A375 (cell line): ENCODE data around the gene DOP1A. TPM values are rescaled to one million over a fixed set of nuclear protein-coding genes. Genes with fewer than 3 reads are reported as not detected.

Source experiments
- total RNA-seq: library from RNA; depleted of rRNA; stranded (reverse); fragments of >200 nt; shearing (Covaris generic); gene quantifications from 2 replicates; pipeline ENCODE4 v1.2.3, GENCODE V29; 2014; rRNA removed

The DOP1A gene
- total RNA-seq: 4.7 and 6.2 TPM in 2 replicates

GRCh38 chr6:83067448-83068439, at the start of gene DOP1A:
Gene DOP1A, plus strand, starts transcription at chr6:83067671. Its CDS starts 29,307 bp downstream, at chr6:83096978.

GRCh38 chr6:83065511-83066192, 1.8 kb upstream of the DOP1A start, which contains the start of gene UBE3D:
Gene UBE3D, minus strand, starts transcription at chr6:83065841. Its CDS starts 123 bp downstream, at chr6:83065718.

GRCh38 chr6:83192871-83193746, 125.6 kb downstream of the DOP1A start, which contains the start of the genes PGM3 and RWDD2A:
Gene PGM3, minus strand, starts transcription at chr6:83193265. Its CDS starts 2,253 bp downstream, at chr6:83191012.
Gene RWDD2A, plus strand, starts transcription at chr6:83193357. Its CDS starts 1,095 bp downstream, at chr6:83194452.

Other genes starting within 250 kb of the DOP1A start
- 2.5 and 3.1 TPM in 2 replicates for gene UBE3D, start 1.8 kb upstream of the DOP1A start, total RNA-seq
- gene PGM3, start 125.6 kb downstream of the DOP1A start, total RNA-seq: 13.1 and 24.0 TPM in 2 replicates
- gene RWDD2A, start 125.7 kb downstream of the DOP1A start, total RNA-seq: 1.3 and 1.8 TPM in 2 replicates